Measurements from ENCODE around the gene SAMD13. TPM values are rescaled to one million over a fixed set of nuclear protein-coding genes. Genes with fewer than 3 reads are reported as not detected.

SAMD13 gene
- total and polyA plus RNA-seq, 2 of the 4 experiments (the other 2 are of a cell fraction) = 0.27 to 0.36 TPM

GRCh38 chr1:84294751-84295150 lies 6.8 kb upstream of the SAMD13 start:
- dilution Hi-C loops (cut with HindIII; ENCODE audit: low sequenced_read_pairs, unreplicated experiment) = no loop called here
- H3K27me3 ChIP-seq (ENCODE audit: control insufficient read depth, insufficient read depth, low read length) = no peaks in the 10 kb centered on the region
- H3K18ac ChIP-seq (ENCODE audit: low read depth, low read length) = no peak overlapping the region
- H3K9me1 ChIP-seq (ENCODE audit: insufficient read depth, low read length) = peaks cover 9% of the 10 kb centered on the region
- no peak overlapping the region for H3K9ac ChIP-seq (ENCODE audit: low read depth, low read length)
- no peak overlapping the region for H2BK120ac ChIP-seq (ENCODE audit: low read depth, low read length)
- ChIA-PET POLR2A (ENCODE audit: unreplicated experiment) (no interaction called here), CTCF (interaction anchor here (0.6 kb wide), 1 partner anchor 83 kb away, joined by 5 read pairs; no protein-coding TSS in a partner anchor)
- H2AFZ ChIP-seq (replicated peaks; ENCODE audit: low read length, poor library complexity) = no peak overlapping the region
- peaks cover 0 to 10% of the 10 kb centered on the region in 2 experiments; a peak in 2 of 4 replicates for H3K79me1 ChIP-seq (ENCODE audit: low read depth in 1 of 2, low read length in 2 of 2)
- no peak overlapping the region for H2BK5ac ChIP-seq (ENCODE audit: low read depth, low read length, poor library complexity, severe bottlenecking)
- H3K36me3 ChIP-seq (ENCODE audit: control insufficient read depth, insufficient read depth, low read length) = no peaks in the 10 kb centered on the region
- H3K27ac ChIP-seq (ENCODE audit: insufficient read depth, low read length) = no peak overlapping the region
- no peak overlapping the region for H2BK20ac ChIP-seq (ENCODE audit: low read depth, low read length)
- no peak overlapping the region for H2BK15ac ChIP-seq (ENCODE audit: low read depth, low read length)
- peaks cover 11% of the 10 kb centered on the region for H3K4me1 ChIP-seq (ENCODE audit: control insufficient read depth, insufficient read depth, low read length)
- H2AK5ac ChIP-seq (ENCODE audit: low read depth, low read length) = no peak overlapping the region
- H4K91ac ChIP-seq (ENCODE audit: insufficient read depth, low read depth, low read length) = no peak overlapping the region
- intact Hi-C loops (cut with micrococcal nuclease) = no loop called here
- no peak overlapping the region for H2AK9ac ChIP-seq (replicated peaks; ENCODE audit: low read depth, low read length, poor library complexity)
- peaks cover 3% of the 10 kb centered on the region; the same call in 1 of the 2 replicates for H3K9me3 ChIP-seq (ENCODE audit: control insufficient read depth, insufficient read depth, low read length)
- no peaks in the 10 kb centered on the region for H4K20me1 ChIP-seq (ENCODE audit: insufficient read depth, low read length)
- no CpG with 5 or more reads among the region's 3 CpGs for WGBS, 2 experiments (ENCODE audit: extremely low coverage in 2 of 2, insufficient read length in 1 of 2)
- H3K56ac ChIP-seq (ENCODE audit: extremely low read depth, insufficient read depth, low read length) = no peak overlapping the region
- in situ Hi-C loops (cut with MboI; ENCODE audit: low sequenced_read_pairs) = no loop called here
- H3K23ac ChIP-seq (ENCODE audit: low read depth, low read length) = no peak overlapping the region
- no TSS peak for BruUV-seq (replicated peaks)
- DNase-seq = no peak
- H3K4ac ChIP-seq (ENCODE audit: low read depth, low read length) = no peak overlapping the region
- ATAC-seq (ENCODE audit: low read depth) = no peak
- H3K4me3 ChIP-seq (ENCODE audit: insufficient read depth, low read depth, low read length) = no peak overlapping the region
- TF ChIP-seq CHD1 (IDR thresholded peaks at IDR 0.05; ENCODE audit: low read depth, low read length) (no peak), MXI1 (IDR thresholded peaks at IDR 0.05; ENCODE audit: borderline replicate concordance, low read depth, low read length) (no peak), USF2 (IDR thresholded peaks at IDR 0.05; ENCODE audit: low read depth, low read length) (no peak), SMC3 (IDR thresholded peaks at IDR 0.05; ENCODE audit: low read depth, low read length) (no peak), BHLHE40 (IDR thresholded peaks at IDR 0.05; ENCODE audit: low read depth, low read length) (no peak), ELK1 (IDR thresholded peaks at IDR 0.05; ENCODE audit: borderline replicate concordance, low read depth, low read length) (no peak), RCOR1 (IDR thresholded peaks at IDR 0.05; ENCODE audit: insufficient replicate concordance, low read length) (no peak), MAFK (IDR thresholded peaks at IDR 0.05; ENCODE audit: low read depth, low read length) (no peak), NFE2L2 (IDR thresholded peaks at IDR 0.05; ENCODE audit: low read depth, low read length) (no peak), RAD21 (IDR thresholded peaks at IDR 0.05; ENCODE audit: low read length) (no peak)
- TF ChIP-seq, protein P1, sequence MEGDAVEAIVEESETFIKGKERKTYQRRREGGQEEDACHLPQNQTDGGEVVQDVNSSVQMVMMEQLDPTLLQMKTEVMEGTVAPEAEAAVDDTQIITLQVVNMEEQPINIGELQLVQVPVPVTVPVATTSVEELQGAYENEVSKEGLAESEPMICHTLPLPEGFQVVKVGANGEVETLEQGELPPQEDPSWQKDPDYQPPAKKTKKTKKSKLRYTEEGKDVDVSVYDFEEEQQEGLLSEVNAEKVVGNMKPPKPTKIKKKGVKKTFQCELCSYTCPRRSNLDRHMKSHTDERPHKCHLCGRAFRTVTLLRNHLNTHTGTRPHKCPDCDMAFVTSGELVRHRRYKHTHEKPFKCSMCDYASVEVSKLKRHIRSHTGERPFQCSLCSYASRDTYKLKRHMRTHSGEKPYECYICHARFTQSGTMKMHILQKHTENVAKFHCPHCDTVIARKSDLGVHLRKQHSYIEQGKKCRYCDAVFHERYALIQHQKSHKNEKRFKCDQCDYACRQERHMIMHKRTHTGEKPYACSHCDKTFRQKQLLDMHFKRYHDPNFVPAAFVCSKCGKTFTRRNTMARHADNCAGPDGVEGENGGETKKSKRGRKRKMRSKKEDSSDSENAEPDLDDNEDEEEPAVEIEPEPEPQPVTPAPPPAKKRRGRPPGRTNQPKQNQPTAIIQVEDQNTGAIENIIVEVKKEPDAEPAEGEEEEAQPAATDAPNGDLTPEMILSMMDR (conservative IDR thresholded peaks at IDR 0.05; ENCODE audit: low read depth, low read length) = no peak
- no peak overlapping the region for H4K8ac ChIP-seq (ENCODE audit: low read depth in 2 of 2, low read length in 2 of 2)
- no peak overlapping the region for H3K4me2 ChIP-seq (ENCODE audit: low read depth, low read length)
- H3K14ac ChIP-seq (replicated peaks; ENCODE audit: low read depth, low read length) = no peak overlapping the region
- H4K5ac ChIP-seq (ENCODE audit: low read depth, low read length) = no peak overlapping the region
